Measurements from ENCODE around the gene TMA7.

- TF ChIP-seq, protein P1, sequence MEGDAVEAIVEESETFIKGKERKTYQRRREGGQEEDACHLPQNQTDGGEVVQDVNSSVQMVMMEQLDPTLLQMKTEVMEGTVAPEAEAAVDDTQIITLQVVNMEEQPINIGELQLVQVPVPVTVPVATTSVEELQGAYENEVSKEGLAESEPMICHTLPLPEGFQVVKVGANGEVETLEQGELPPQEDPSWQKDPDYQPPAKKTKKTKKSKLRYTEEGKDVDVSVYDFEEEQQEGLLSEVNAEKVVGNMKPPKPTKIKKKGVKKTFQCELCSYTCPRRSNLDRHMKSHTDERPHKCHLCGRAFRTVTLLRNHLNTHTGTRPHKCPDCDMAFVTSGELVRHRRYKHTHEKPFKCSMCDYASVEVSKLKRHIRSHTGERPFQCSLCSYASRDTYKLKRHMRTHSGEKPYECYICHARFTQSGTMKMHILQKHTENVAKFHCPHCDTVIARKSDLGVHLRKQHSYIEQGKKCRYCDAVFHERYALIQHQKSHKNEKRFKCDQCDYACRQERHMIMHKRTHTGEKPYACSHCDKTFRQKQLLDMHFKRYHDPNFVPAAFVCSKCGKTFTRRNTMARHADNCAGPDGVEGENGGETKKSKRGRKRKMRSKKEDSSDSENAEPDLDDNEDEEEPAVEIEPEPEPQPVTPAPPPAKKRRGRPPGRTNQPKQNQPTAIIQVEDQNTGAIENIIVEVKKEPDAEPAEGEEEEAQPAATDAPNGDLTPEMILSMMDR (IDR thresholded peaks at IDR 0.05): no peak
- TF ChIP-seq POLR2A (IDR thresholded peaks at IDR 0.05): no peak
Measured at GRCh38 chr3:48412375-48413001, 27.6 kb upstream of the TMA7 start.
